Measurements from ENCODE around the gene CLECL1. TPM values are rescaled to one million over a fixed set of nuclear protein-coding genes. Genes with fewer than 3 reads are reported as not detected.
A peak's percentile ranks its signal among the peaks of the same experiment; 100 is the strongest.
"Not testable (repeated sequence)": the region's sequence is repeated elsewhere in the genome, so short reads cannot be mapped to it uniquely, and the experiment has no call there.

Gene CLECL1
- total RNA-seq, 1 experiment from 2014 or later = not detected

DNA sequence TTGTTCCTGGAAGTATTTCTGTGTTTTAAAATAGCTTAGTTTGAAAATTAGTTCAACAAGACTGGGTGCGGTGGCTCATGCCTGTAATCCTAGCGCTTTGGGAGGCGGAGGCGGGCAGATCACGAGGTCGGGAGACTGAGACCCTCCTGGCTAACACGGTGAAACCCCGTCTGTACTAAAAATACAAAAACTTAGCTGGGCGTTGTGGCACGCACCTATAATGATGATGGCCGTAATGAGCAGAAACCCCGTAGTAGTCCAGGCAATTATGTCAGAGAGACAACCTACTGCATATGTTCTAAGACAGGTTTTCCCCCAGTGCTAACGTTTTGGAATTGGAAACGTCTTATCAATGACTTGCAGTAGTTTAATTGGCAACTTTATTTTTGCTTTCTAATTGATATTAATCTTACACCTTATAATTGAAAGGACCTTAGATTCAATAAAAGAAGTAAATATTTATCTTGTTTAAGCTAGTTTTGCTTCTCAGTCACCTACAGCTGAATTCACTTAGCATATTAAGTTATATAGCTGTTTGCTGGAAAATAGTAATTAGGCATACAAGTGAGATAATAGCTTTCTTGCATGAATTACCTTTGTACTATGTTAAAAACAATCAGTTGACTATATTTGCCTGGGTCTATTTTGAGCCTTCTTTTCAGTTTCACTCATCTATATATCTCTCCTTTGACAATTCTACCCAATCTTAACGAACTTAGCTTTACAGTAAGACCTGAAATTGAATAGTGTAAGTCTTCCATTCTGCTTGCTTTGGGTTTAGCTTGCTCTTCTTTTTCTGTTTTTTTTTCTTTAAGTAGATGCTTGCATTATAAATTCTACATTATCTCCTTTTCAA lies 15.6 kb downstream of the CLECL1 start:
- no peak for DNase-seq

DNA sequence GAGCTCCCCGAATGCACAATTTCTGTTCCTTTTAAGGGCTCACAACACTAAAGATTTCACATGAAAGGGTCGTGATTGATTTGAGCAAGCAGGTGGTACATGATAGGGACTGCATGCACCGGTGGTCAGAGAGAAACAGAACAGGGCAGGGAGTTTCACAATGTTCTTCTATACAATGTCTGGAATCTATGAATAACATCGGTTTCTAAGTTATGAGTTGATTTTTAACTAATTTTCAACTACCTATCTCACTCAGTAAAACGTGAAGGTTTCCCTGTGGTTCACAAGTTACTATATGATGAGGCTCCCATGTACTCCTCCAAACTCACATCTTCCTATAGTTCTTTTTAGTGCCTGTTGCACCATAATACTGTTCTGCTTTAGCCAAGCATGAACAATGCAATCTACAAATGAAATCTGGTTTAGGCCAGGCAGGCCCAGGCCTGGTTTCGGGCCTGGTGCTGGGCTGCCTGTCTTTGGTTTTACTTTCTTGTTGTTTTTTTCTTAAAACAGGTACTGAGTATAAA lies 19.8 kb downstream of the CLECL1 start:
- H3K27me3 ChIP-seq; H3K36me3 ChIP-seq; H3K4me1 ChIP-seq; H3K9me3 ChIP-seq (replicated peaks); H3K27ac ChIP-seq; DNase-seq; H3K4me3 ChIP-seq: not testable (repeated sequence)

More for the DNA sequence above, 15.6 kb downstream of the CLECL1 start:
- H3K9me3 ChIP-seq (replicated peaks) = no peaks in the 10 kb centered on the region
- H3K27me3 ChIP-seq = no peaks in the 10 kb centered on the region
- no peak overlapping the region for H3K27ac ChIP-seq
- H3K4me3 ChIP-seq = no peak overlapping the region
- H3K36me3 ChIP-seq = no peaks in the 10 kb centered on the region
- H3K4me1 ChIP-seq = no peaks in the 10 kb centered on the region

DNA sequence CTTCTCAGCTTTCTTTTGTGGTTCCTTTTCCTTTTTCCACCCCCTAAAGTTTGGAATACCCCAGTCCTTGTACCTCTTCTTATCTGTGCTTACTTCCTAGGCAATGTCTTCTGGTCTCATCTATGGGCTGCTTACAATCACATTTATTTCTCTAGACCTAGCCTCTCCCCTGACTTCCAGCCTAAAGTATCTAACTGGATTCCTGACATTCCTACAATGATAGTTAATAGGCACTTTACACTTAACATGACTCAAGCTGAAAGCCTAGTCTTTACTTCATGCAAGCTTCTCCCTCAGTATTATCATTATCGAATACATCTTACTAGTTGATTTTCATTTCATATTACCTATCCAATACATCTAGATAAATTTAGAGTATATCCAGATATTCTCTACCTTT lies 21.2 kb downstream of the CLECL1 start:
- H3K27me3 ChIP-seq = no peaks in the 10 kb centered on the region
- no peak for DNase-seq
- H3K36me3 ChIP-seq = no peaks in the 10 kb centered on the region
- no peaks in the 10 kb centered on the region for H3K4me1 ChIP-seq
- H3K4me3 ChIP-seq = no peak overlapping the region
- no peaks in the 10 kb centered on the region for H3K9me3 ChIP-seq (replicated peaks)
- no peak overlapping the region for H3K27ac ChIP-seq

DNA sequence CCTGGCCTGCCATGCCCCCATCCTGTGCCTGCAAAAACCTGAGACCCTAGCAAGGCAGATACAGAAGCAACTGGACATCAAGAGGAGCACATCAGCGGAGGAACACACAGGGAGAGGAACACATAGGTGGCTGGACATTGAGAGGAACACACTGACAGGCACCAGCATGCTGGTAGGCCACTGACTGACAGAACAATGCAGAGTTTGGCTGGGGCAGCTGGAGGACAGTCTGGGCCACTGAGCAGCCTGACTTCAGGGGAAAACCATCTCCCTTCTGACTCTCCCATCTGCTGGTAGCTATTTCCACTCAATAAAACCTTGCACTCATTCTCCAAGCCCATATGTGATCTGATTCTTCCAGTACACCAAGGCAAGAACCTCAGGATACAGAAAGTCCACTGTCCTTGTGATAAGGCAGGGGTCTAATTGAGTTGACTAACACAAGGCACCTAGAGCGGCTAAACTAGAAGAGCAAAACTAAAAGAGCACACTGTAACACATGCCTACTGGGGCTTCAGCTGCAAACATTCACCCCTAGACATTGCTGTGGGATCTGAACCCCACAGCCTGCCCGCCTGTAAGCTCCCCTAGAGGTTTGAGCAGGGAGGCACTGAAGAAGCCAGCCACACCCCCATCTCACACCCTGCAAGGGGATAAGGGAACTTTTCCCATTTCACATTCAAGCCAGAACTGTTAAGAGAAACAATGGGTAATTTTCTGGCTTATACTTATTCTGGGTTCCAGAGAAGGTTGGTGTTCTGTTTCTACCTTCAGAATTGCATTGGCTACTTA lies 22.1 kb downstream of the CLECL1 start:
- no peaks in the 10 kb centered on the region for H3K9me3 ChIP-seq (replicated peaks)
- H3K36me3 ChIP-seq = no peaks in the 10 kb centered on the region
- no peaks in the 10 kb centered on the region for H3K27me3 ChIP-seq
- no peak overlapping the region for H3K4me3 ChIP-seq
- H3K27ac ChIP-seq = no peak overlapping the region
- DNase-seq = no peak
- H3K4me1 ChIP-seq = no peaks in the 10 kb centered on the region

DNA sequence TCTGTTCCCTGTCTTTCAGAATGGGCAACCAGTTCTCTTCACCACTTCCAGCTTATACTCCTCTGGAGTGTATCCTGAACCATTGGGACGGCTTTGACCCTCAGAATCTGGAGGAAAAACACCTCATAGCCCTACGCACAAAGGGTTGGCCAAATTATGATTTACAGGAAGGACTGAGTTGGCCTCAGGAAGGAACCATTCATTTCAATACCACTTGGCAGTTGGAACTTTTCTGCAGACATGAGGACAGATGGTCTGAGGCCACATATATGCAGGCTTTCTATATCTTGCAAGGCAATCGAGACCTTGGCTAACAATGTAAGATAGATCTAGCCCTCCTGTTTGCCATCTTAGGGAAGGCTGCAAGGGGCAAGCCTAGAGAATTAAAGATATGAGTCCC lies 24.0 kb downstream of the CLECL1 start:
- no peak overlapping the region for H3K27ac ChIP-seq
- H3K4me1 ChIP-seq = no peaks in the 10 kb centered on the region
- DNase-seq = no peak
- no peaks in the 10 kb centered on the region for H3K9me3 ChIP-seq (replicated peaks)
- H3K36me3 ChIP-seq = no peaks in the 10 kb centered on the region
- H3K27me3 ChIP-seq = no peaks in the 10 kb centered on the region
- H3K4me3 ChIP-seq = no peak overlapping the region

DNA sequence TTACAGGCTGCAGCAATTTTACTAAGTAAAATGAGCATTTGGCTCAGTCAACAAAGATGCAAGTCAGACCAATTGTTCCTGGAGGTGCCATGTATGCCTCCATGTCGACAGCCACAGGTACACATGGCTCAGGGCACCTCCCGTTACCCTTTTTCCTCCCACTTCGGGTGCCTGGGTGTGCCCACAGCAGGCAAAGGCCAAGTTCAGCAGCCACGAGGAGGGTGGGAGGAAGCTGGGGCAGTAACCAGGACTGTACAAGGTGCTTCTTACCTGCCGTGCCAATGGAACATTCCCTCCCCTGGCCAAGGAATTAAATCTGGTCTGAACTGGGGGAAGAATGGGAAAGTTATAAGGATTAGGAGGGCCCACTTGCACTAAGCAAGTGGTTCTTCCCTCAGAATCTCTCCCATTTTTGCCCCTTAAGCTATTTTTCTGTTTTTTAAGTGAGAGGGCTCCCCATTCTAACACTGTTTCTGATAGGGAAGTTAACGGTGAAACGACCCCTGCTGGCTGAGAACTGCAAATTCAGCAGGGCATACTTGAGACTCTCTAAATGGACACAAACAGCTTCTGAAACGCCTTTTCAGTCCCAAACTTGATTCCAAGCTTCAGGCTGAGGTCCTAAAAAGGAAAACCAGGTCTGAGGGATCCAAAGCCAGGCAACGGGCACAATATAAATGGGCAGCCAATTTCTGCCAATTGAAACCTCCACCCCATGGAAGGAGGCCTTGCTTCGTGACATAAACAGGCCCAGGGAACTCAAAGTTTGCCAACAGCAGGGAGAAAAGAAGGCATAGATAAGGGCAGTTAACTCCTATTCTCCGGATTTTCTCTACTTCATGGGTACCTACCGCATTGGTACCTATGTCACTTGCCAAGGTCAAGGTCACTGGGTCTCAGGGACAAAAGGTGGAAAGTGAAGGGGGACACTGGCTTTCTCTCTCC lies 24.8 kb downstream of the CLECL1 start:
- no peak overlapping the region for H3K27ac ChIP-seq
- no peaks in the 10 kb centered on the region for H3K4me1 ChIP-seq
- peak; percentile 26 to 71 for DNase-seq

DNA sequence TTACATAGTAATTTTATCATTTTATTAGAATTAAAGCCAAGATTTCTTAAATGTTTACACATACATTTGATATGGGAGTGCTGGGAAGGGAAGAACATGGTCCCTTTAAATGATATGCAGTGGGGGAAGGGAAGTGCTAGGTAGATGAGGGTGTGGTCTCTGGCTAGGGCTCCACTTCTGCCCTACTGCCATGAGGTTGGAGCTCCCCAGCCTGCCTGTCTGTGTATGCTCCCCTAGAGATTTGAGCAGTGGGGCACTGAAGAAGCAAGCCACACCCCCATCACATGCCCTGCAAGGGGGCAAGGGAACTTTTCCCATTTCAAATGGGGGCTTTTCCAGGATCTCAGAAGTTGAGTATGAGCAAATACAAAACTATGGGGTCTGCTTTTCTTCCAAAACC lies 25.5 kb downstream of the CLECL1 start:
- H3K4me3 ChIP-seq = no peak overlapping the region
- H3K27me3 ChIP-seq = no peaks in the 10 kb centered on the region
- H3K36me3 ChIP-seq = no peaks in the 10 kb centered on the region
- H3K9me3 ChIP-seq (replicated peaks) = no peaks in the 10 kb centered on the region
- H3K4me1 ChIP-seq = no peaks in the 10 kb centered on the region
- no peak overlapping the region for H3K27ac ChIP-seq
- DNase-seq = no peak

More for the DNA sequence above, 24.8 kb downstream of the CLECL1 start:
- Histone ChIP-seq H3K36me3 (no peaks in the 10 kb centered on the region), H3K27me3 (no peaks in the 10 kb centered on the region), H3K9me3 (replicated peaks) (no peaks in the 10 kb centered on the region), H3K4me3 (no peak overlapping the region)

DNA sequence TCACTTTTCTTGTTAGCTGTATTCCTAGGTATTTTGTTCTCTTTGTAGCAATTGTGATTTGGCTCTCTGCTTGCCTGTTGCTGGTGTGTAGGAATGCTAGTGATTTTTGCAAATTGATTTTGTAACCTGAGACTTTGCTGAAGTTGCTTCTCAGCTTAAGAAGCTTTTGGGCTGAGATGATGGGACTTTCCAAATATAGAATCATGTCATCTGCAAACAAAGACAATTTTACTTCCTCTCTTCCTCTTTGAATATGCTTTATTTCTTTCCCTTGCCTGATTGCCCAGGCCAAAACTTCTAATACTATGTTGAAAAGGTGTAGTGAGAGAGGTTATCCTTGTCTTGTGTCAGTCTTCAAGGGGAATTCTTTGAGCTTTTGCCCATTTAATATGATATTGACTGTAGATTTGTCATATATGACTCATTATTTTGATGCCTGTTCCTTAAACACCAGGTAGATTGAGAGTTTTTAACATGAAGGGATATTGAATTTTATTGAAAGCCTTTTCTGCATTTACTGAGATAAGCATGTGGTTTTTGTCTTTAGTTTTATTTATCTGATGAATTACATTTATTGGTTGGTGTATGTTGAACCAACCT lies 26.7 kb downstream of the CLECL1 start:
- Histone ChIP-seq H3K4me1 (no peaks in the 10 kb centered on the region), H3K4me3 (no peak overlapping the region), H3K9me3 (replicated peaks) (no peaks in the 10 kb centered on the region), H3K27ac (no peak overlapping the region), H3K36me3 (no peaks in the 10 kb centered on the region), H3K27me3 (no peaks in the 10 kb centered on the region)
- no peak for DNase-seq

DNA sequence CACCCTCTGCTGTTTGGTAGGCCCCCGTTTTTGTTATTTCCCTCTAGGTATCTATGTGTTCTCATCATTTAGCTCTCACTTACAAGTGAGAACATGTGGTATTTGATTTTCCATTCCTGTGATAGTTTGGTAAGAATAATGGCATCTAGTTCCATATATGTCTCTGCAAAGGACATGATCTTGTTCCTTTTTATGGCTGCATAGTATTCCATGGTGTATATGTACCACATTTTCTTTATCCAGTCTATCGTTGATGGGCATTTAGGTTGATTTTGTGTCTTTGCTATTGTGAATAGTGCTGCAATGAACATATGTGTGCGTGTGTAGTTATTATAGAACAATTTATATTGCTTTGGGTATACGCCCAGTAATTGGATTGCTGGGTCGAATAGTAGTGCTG lies 28.3 kb downstream of the CLECL1 start:
- not testable (repeated sequence) for H3K9me3 ChIP-seq (replicated peaks); H3K27ac ChIP-seq; DNase-seq; H3K4me3 ChIP-seq; H3K27me3 ChIP-seq; H3K4me1 ChIP-seq; H3K36me3 ChIP-seq

DNA sequence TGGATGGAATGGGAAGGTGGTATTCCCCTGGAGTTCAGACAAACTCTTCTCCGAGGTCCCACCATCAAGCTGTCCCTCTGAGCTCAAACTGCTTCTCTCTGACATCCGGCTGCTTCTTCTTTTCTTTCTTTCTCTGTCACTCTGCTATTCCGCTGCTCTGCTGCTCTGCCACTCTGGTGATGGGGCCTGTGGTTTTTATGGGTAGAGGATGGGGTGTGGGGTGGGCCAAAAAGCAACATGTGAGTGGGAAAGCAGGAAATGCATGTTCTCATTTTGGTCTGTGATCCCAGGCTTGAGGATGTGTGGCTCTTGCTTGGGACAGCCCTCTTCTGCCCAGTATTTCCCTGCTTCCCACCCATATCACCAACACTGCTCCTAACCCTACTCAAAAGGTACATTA lies 30.6 kb downstream of the CLECL1 start:
- H3K36me3 ChIP-seq = no peaks in the 10 kb centered on the region
- no peaks in the 10 kb centered on the region for H3K27me3 ChIP-seq
- no peak for DNase-seq
- H3K9me3 ChIP-seq (replicated peaks) = no peaks in the 10 kb centered on the region
- H3K4me1 ChIP-seq = no peaks in the 10 kb centered on the region
- H3K4me3 ChIP-seq = no peak overlapping the region
- H3K27ac ChIP-seq = no peak overlapping the region

DNA sequence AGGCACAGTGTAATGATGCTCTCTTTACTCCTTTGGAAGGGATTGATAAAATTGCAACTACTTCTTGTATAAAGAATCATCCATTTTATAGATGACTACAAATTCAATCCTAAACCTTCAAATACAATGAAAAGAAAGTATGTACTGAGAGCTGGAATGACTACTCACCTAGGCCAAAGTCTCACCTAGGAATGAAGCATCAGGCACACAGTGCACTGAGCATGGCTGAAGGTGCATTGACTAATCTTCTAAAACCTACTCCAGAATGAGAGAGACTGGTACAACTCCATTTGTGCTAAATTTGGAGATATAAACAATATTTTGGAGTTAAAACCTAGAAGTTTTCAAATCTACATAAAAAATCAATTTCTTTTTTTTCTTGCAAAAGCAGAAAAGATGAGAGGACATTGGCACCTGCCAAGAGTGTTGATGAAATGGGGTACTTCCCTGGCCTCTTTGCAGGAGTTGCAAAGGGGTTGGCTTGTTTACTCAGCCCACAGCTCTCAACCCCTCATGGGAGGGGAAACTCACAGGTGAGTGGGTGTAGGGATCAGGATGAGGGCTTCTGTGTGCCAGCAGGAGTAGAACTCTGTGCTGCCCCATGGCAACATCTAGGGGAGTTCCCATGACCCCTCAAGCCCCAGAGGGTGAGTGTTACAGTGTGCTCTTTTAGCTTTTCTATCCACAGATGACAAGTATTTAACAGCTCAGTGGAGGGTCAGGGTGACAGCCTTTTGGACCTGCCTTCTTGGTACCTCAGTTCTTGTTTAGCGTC lies 31.3 kb downstream of the CLECL1 start:
- H3K27ac ChIP-seq = no peak overlapping the region
- no peaks in the 10 kb centered on the region for H3K36me3 ChIP-seq
- H3K4me3 ChIP-seq = no peak overlapping the region
- H3K27me3 ChIP-seq = no peaks in the 10 kb centered on the region
- DNase-seq = no peak
- H3K9me3 ChIP-seq (replicated peaks) = no peaks in the 10 kb centered on the region
- H3K4me1 ChIP-seq = no peaks in the 10 kb centered on the region

DNA sequence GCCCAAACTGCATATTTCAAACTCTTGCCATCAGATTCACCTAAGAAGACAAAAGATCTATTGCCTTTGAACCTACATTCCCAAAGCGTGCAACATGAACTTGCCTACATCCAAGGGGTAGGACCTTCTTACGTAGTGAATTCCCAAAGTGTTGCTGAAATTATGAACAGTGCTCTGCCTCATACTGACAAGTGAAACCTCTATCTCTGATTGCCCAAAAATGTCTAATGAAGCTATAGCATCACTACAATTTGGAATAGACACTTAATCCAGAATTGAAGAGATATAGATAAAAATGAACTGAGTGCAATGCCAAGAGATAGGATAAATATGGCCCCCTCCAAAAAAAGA lies 32.3 kb downstream of the CLECL1 start:
- no peaks in the 10 kb centered on the region for H3K9me3 ChIP-seq (replicated peaks)
- H3K4me3 ChIP-seq = no peak overlapping the region
- no peak overlapping the region for H3K27ac ChIP-seq
- DNase-seq = no peak
- no peaks in the 10 kb centered on the region for H3K27me3 ChIP-seq
- H3K36me3 ChIP-seq = no peaks in the 10 kb centered on the region
- H3K4me1 ChIP-seq = no peaks in the 10 kb centered on the region

DNA sequence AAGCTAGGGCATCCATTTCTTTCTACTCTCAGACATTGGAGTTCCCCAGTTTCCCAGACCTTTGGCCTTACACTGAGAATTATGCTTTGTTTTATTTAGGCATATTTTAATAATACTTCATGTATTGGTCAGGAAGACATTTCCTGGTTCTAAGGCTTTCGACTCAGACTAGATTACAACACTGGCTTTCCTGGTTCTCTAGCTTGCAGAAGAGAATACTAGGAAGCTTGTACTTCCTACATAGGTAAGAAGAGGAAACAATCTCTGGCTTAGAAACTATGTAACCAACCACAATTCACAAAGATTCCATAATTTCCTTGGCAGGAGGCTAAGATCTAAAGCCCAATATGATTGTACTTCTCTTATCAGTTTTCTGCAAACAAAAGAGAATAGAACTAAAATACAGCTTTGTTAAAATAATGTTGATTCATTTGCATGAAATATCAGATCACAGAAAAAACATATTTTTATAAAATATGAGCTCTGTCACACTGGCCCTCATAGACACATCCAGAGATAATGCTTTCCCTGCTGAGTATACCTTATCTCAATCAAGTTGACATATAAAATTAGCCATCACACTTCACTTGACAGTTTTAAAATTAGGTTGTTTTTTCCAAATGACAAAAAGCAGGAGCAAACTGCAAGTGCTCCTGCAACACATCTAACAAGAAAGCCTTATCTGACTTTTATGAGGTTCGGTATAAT lies 32.8 kb downstream of the CLECL1 start:
- H3K36me3 ChIP-seq = no peaks in the 10 kb centered on the region
- no peaks in the 10 kb centered on the region for H3K27me3 ChIP-seq
- H3K4me3 ChIP-seq = no peak overlapping the region
- H3K27ac ChIP-seq = no peak overlapping the region
- no peaks in the 10 kb centered on the region for H3K9me3 ChIP-seq (replicated peaks)
- no peak for DNase-seq
- no peaks in the 10 kb centered on the region for H3K4me1 ChIP-seq

Measured in SJCRH30 (cell line).